ENCODE results near the gene FAM219B.

- TF ChIP-seq CTCF (IDR thresholded peaks at IDR 0.05; ENCODE audit: low read depth, low read length) (no peak), POLR2A (IDR thresholded peaks at IDR 0.05; ENCODE audit: extremely low read depth, insufficient read length) (no peak)
Observed at GRCh38 chr15:74870436-74871215, 36.0 kb downstream of the FAM219B start.
